Ishikawa (cell line): Measurements from ENCODE around the gene HP.

Source experiments
- CEBPB ChIP-seq: IDR thresholded peaks from 2 replicates; pipeline ENCODE4 v1.6.1; 2012
- CREB1 ChIP-seq: IDR thresholded peaks from 2 replicates; pipeline ENCODE4 v1.6.1; 2012; ENCODE audit warnings: low read depth
- EGR1 ChIP-seq: IDR thresholded peaks from 2 replicates; pipeline ENCODE4 v1.6.1; 2012
- EP300 ChIP-seq: IDR thresholded peaks from 2 replicates; pipeline ENCODE4 v1.6.1; 2012; ENCODE audit warnings: borderline replicate concordance
- FOXM1 ChIP-seq: IDR thresholded peaks from 2 replicates; pipeline ENCODE4 v1.6.1; 2012; ENCODE audit warnings: low read depth, borderline replicate concordance
- NFIC ChIP-seq: IDR thresholded peaks from 2 replicates; pipeline ENCODE4 v1.6.1; 2012
- RAD21 ChIP-seq: IDR thresholded peaks from 2 replicates; pipeline ENCODE4 v1.6.1; 2012; ENCODE audit warnings: low read depth
- TAF1 ChIP-seq: IDR thresholded peaks from 2 replicates; pipeline ENCODE4 v1.6.1; 2012; ENCODE audit warnings: low read depth, mild to moderate bottlenecking
- TCF12 ChIP-seq: IDR thresholded peaks from 2 replicates; pipeline ENCODE4 v1.6.1; 2012; ENCODE audit warnings: low read depth
- TEAD4 ChIP-seq: IDR thresholded peaks from 2 replicates; pipeline ENCODE4 v1.6.1; 2012
- YY1 ChIP-seq: IDR thresholded peaks from 2 replicates; pipeline ENCODE4 v1.6.1; 2012; ENCODE audit warnings: low read depth
- ZBTB7A ChIP-seq: IDR thresholded peaks from 2 replicates; pipeline ENCODE4 v1.6.1; 2012; ENCODE audit warnings: low read depth
- TF ChIP-seq, protein P1 (sequence below): IDR thresholded peaks from 2 replicates; pipeline ENCODE4 v1.6.1; 2012
- TF ChIP-seq, protein P2 (sequence below): IDR thresholded peaks from 2 replicates; pipeline ENCODE4 v1.6.1; 2012
- TF ChIP-seq, protein P3 (sequence below): IDR thresholded peaks from 2 replicates; pipeline ENCODE4 v1.6.1; 2012; ENCODE audit warnings: low read depth, mild to moderate bottlenecking

Gene HP

DNA sequence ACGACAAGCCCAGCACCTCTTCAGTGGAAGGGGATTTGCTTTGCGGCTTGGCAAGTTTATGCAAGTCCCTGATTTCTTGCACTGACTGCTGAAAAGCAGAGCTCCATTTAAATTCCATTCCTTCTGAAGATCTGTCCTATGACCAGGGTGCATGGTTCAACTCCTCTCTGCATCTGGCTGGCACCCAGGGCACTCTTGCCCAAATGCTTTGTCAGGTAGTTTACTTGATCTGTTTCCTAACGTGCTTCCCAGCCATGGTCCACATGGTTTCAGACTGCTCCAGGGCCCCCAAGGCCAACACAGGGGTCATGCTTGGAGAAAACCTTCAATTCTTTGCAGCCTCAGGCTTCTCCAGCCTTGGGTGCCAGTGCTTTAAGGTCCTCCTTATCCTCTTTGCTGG is 11.2 kb upstream of the HP start:
- TF ChIP-seq EP300 (no peak), TAF1 (no peak), ZBTB7A (no peak), TEAD4 (no peak), YY1 (no peak), EGR1 (no peak), TCF12 (no peak), NFIC (no peak), RAD21 (no peak), CREB1 (no peak), FOXM1 (no peak), CEBPB (no peak)
- TF ChIP-seq, protein P1, sequence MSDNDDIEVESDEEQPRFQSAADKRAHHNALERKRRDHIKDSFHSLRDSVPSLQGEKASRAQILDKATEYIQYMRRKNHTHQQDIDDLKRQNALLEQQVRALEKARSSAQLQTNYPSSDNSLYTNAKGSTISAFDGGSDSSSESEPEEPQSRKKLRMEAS, result no peak
- TF ChIP-seq, protein P2, sequence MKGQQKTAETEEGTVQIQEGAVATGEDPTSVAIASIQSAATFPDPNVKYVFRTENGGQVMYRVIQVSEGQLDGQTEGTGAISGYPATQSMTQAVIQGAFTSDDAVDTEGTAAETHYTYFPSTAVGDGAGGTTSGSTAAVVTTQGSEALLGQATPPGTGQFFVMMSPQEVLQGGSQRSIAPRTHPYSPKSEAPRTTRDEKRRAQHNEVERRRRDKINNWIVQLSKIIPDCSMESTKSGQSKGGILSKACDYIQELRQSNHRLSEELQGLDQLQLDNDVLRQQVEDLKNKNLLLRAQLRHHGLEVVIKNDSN, result no peak
- TF ChIP-seq, protein P3, sequence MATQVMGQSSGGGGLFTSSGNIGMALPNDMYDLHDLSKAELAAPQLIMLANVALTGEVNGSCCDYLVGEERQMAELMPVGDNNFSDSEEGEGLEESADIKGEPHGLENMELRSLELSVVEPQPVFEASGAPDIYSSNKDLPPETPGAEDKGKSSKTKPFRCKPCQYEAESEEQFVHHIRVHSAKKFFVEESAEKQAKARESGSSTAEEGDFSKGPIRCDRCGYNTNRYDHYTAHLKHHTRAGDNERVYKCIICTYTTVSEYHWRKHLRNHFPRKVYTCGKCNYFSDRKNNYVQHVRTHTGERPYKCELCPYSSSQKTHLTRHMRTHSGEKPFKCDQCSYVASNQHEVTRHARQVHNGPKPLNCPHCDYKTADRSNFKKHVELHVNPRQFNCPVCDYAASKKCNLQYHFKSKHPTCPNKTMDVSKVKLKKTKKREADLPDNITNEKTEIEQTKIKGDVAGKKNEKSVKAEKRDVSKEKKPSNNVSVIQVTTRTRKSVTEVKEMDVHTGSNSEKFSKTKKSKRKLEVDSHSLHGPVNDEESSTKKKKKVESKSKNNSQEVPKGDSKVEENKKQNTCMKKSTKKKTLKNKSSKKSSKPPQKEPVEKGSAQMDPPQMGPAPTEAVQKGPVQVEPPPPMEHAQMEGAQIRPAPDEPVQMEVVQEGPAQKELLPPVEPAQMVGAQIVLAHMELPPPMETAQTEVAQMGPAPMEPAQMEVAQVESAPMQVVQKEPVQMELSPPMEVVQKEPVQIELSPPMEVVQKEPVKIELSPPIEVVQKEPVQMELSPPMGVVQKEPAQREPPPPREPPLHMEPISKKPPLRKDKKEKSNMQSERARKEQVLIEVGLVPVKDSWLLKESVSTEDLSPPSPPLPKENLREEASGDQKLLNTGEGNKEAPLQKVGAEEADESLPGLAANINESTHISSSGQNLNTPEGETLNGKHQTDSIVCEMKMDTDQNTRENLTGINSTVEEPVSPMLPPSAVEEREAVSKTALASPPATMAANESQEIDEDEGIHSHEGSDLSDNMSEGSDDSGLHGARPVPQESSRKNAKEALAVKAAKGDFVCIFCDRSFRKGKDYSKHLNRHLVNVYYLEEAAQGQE, result no peak

DNA sequence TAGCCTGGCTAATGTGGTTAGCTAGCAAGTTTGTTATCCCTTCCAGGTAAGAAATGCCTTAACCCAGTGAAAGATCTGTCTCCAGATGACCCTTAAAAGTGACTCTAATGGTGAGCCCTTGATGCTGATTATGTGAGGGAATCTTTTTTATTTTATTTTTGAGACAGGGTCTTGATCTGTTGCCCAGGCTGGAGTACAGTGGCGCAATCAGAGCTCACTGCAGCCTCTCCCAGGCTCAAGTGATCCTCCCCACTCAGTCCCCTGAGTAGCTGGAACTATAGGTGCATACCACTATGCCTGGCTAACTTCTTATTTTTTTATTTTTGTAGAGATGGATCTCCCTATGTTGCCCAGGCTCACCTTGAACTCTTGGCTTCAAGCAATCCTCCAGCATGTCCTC is 10.8 kb upstream of the HP start:
- TF ChIP-seq TCF12 (no peak), TEAD4 (no peak), NFIC (no peak), TAF1 (no peak), ZBTB7A (no peak), RAD21 (no peak), CREB1 (no peak), EP300 (no peak), FOXM1 (no peak), YY1 (no peak), CEBPB (no peak), EGR1 (no peak)
- TF ChIP-seq, protein P2, result no peak
- TF ChIP-seq, protein P1, result no peak
- TF ChIP-seq, protein P3, result no peak

DNA sequence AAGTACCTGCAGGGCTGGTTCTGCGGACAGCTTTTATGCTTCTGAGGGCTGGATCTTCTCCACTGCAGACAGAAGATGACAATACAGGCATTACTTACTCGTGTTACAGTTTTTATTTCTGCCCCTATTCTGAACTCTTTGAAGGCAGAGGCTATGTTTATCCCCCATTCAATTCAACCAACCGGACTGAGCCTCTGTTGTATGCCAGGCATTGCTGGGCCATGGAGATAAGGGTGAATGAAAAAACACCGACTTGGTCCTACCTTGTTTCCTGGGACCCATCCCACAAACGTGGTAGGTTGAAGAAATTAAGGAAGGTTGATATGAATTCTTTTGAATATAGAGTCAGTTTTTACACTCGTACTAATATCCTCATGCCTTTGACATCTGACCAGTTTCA is 10.0 kb upstream of the HP start:
- TF ChIP-seq, protein P1, result no peak
- TF ChIP-seq TAF1, result no peak
- no peak for TF ChIP-seq YY1
- TF ChIP-seq EP300, result no peak
- TF ChIP-seq ZBTB7A, result no peak
- TF ChIP-seq TCF12, result no peak

DNA sequence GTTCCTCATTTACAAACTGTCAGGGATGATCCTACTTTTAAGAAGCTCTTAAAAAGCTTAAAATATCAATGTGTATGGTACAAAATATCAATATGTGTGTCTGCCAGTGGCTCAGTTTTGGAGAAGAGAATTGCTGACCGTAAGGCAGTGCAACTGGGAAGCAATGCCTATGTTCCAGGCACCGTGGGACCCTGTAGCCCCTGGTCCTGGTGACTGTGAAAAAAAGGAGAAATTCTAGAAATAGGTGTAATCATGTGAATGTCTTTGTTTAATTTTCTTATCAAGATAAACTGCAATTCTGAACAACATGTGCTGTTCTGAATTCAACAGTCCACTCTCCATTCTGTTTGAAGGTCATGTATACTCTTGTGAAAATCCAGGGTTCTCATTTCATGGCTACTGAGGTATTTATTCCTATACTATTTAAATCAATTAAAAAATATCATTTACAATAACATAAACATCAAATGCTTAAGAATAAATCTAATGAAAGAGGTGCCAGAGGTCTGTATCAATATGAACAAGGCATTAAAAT is 9.4 kb upstream of the HP start:
- TF ChIP-seq CEBPB (no peak), CREB1 (no peak), EGR1 (no peak), FOXM1 (no peak), TEAD4 (no peak)
- TF ChIP-seq, protein P2, result no peak
- TF ChIP-seq, protein P1, result no peak
- TF ChIP-seq, protein P3, result no peak
